Testis (tissue), 2 donors: ENCODE measurements around the gene ZNF44.

Experiments used
- POLR2A ChIP-seq: fragments of 450-650 bp; IDR thresholded peaks from one replicate; pipeline ENCODE4 v1.6.1; 2017; ENCODE audit warnings: antibody characterized with exemption, mild to moderate bottlenecking, moderate library complexity
- TF ChIP-seq, protein P1 (sequence below), 3 experiments: fragments of 450-650 bp in 2 of 3; fragments of 200-600 bp in 1 of 3; sonication (generic) in 1 of 3; IDR thresholded peaks; one replicate each; pipeline ENCODE4 v1.5.1; 2016 to 2019; ENCODE audit warnings: antibody characterized with exemption in 3 of 3, mild to moderate bottlenecking in 2 of 3, moderate library complexity in 1 of 3

- TF ChIP-seq, protein P1, sequence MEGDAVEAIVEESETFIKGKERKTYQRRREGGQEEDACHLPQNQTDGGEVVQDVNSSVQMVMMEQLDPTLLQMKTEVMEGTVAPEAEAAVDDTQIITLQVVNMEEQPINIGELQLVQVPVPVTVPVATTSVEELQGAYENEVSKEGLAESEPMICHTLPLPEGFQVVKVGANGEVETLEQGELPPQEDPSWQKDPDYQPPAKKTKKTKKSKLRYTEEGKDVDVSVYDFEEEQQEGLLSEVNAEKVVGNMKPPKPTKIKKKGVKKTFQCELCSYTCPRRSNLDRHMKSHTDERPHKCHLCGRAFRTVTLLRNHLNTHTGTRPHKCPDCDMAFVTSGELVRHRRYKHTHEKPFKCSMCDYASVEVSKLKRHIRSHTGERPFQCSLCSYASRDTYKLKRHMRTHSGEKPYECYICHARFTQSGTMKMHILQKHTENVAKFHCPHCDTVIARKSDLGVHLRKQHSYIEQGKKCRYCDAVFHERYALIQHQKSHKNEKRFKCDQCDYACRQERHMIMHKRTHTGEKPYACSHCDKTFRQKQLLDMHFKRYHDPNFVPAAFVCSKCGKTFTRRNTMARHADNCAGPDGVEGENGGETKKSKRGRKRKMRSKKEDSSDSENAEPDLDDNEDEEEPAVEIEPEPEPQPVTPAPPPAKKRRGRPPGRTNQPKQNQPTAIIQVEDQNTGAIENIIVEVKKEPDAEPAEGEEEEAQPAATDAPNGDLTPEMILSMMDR (IDR thresholded peaks at IDR 0.05), result no peak
- TF ChIP-seq POLR2A, result no peak
Measured at GRCh38 chr19:12318782-12319413, 24.2 kb upstream of the ZNF44 start.
